IgD-negative memory B cell (primary cell): Measurements from ENCODE around the gene SUN2. TPM values are rescaled to one million over a fixed set of nuclear protein-coding genes. Genes with fewer than 3 reads are reported as not detected.

Experiments
- H3K27ac Mint-ChIP-seq, 3 donors: one replicate each; pipeline ENCODE4 v1.8.0; 2020 to 2022; ENCODE audit warnings: mild to moderate bottlenecking in 3 of 3, mixed read lengths in 3 of 3, moderate library complexity in 1 of 3
- H3K27me3 Mint-ChIP-seq: one replicate; pipeline ENCODE4 v1.8.0; 2021; ENCODE audit warnings: mixed read lengths
- H3K36me3 Mint-ChIP-seq: one replicate; pipeline ENCODE4 v1.8.0; 2020; ENCODE audit warnings: mild to moderate bottlenecking, mixed read lengths
- H3K4me1 Mint-ChIP-seq, 3 donors: one replicate each; pipeline ENCODE4 v1.8.0; 2020 to 2022; ENCODE audit warnings: mixed read lengths in 3 of 3, mild to moderate bottlenecking in 1 of 3
- H3K4me3 Mint-ChIP-seq, 4 donors: one replicate each; pipeline ENCODE4 v1.8.0; 2020 to 2022; ENCODE audit warnings: mild to moderate bottlenecking in 4 of 4, mixed read lengths in 4 of 4, moderate library complexity in 3 of 4
- H3K9me3 Mint-ChIP-seq, 3 donors: one replicate each; pipeline ENCODE4 v1.8.0; 2020 to 2021; ENCODE audit warnings: mixed read lengths in 3 of 3, mild to moderate bottlenecking in 1 of 3
- polyA plus RNA-seq: library from polyadenylated mRNA; unstranded; fragments of 300-500 nt; fragmentation: Illumina TruSeq; gene quantifications from one replicate; pipeline ENCODE4 v1.2.3, GENCODE V29; 2021

Gene SUN2
- polyA plus RNA-seq, 1 donor from 2014 or later, result 206 TPM

DNA sequence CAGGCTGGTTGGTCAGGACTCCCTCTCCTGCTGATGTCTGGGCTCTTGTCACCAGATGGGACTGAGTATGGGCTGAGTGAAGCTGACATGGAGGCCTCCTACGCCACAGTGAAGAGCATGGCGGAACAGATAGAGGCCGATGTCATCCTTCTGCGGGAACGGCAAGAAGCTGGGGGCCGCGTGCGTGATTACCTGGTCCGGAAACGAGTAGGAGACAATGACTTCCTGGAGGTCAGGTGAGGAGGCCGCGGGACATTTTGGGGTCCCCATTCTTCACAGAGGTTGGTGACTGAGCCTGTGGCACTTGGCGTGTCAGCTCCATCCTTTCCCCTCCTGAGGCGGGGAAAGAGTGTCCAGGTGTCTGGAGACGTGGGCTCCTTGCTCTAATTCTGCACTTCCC lies 39.9 kb downstream of the SUN2 start:
- no peaks in the 10 kb centered on the region for H3K9me3 Mint-ChIP-seq
- H3K27me3 Mint-ChIP-seq, result no peaks in the 10 kb centered on the region
- no peak overlapping the region for H3K27ac Mint-ChIP-seq
- peaks cover 23 to 33% (median 24%) of the 10 kb centered on the region in 3 donors for H3K4me1 Mint-ChIP-seq
- H3K4me3 Mint-ChIP-seq, result no peak overlapping the region
- peaks cover 4% of the 10 kb centered on the region for H3K36me3 Mint-ChIP-seq

DNA sequence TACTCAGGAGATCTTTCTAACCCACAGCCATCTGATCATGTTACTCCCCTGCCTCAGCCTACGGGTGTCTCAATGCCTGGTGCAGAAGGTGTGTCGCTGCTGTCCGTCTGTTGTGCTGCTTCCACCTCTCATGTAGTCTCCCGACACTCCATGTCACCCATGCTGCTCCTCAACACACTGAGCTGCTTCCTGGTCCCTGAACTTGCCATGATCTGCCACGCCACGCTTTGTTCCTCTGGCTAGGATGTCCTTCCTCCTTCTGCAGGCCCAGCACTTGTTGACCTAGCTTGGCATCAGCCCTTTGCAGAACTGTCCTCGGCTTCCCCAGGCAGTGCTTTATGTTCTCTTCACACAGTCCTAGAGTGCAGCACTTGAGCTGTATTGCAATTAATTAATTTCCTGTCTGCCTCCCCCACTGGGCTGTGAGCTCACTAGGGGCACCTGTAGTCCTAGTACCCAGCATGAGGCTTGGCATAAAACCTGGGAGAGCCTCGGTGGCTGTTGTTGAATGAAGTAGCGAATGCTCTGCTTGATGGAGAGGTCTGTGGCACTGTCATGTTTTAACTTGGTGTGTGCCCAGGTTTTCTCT lies 40.5 kb downstream of the SUN2 start:
- no peaks in the 10 kb centered on the region for H3K9me3 Mint-ChIP-seq
- H3K27ac Mint-ChIP-seq, result peak overlapping the region in 2 of 3 donors; percentile 81 to 83
- peak overlapping the region in 1 of 4 donors; percentile 70 for H3K4me3 Mint-ChIP-seq
- H3K27me3 Mint-ChIP-seq, result no peaks in the 10 kb centered on the region
- H3K4me1 Mint-ChIP-seq, result peaks cover 25 to 39% (median 29%) of the 10 kb centered on the region in 3 donors
- H3K36me3 Mint-ChIP-seq, result peaks cover 4% of the 10 kb centered on the region

DNA sequence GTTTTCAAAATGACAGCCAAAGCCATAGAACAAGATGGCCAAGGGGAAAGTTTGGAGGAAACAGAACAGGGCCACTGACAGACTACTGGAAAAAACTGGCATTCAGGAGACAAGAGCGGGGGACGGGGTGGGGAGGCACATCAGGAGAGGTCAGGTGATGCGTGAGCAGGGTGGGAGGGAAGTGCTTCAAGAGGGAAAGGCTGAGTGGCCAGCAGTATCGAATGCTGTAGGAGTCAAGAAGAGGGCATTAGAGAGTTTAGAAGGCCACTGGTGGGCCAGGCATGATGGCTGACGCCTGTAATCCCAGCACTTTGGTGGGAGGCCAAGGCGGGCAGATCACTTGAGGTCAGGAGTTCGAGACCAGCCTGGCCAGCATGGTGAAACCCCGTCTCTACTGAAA lies 41.9 kb downstream of the SUN2 start:
- Mint-ChIP-seq H3K9me3 (no peaks in the 10 kb centered on the region), H3K4me1 (peaks cover 34 to 50% (median 35%) of the 10 kb centered on the region in 3 donors), H3K36me3 (peaks cover 4% of the 10 kb centered on the region), H3K27ac (peak overlapping the region in 2 of 3 donors; percentile 65 to 73), H3K4me3 (no peak overlapping the region), H3K27me3 (no peaks in the 10 kb centered on the region)

DNA sequence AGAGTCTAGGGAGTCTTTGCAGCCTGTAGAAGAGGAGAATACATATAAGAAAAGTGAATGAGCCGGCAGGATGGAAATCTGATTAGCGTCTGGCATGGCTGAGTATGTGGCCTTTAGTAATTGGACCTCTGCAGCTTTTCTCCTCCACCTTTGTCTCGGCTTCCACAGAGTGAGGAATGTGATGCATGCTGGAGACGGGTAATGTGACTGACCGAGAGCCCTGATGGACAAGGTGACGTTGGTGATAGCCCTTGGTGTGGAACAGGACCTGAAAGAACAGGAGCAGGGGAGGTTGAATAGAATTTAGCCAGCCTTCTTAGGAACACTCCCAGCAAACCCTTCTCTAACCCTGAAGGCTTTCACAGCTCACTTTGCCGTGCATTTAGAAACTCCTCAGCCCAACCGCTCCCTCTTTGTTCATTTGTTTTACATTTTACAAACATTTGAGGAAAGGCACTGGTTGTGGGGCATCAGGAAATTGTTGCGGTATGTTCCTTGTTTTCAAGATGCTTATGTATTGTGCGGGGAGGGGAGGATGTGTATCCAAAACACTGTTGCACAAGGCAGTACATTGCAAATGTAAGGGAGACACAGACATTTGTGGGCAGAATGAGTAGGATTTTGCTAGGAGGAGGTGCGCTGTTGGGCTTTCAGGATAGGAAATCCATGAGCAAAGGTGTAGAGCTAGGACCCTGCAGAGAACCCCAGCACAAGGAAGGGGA lies 43.2 kb downstream of the SUN2 start:
- H3K36me3 Mint-ChIP-seq, result peaks cover 4% of the 10 kb centered on the region
- H3K27ac Mint-ChIP-seq, result peak overlapping the region; percentile 25 to 73 (median 65)
- H3K4me1 Mint-ChIP-seq, result peaks cover 45 to 62% (median 46%) of the 10 kb centered on the region in 3 donors
- no peaks in the 10 kb centered on the region for H3K9me3 Mint-ChIP-seq
- no peaks in the 10 kb centered on the region for H3K27me3 Mint-ChIP-seq
- no peak overlapping the region for H3K4me3 Mint-ChIP-seq

DNA sequence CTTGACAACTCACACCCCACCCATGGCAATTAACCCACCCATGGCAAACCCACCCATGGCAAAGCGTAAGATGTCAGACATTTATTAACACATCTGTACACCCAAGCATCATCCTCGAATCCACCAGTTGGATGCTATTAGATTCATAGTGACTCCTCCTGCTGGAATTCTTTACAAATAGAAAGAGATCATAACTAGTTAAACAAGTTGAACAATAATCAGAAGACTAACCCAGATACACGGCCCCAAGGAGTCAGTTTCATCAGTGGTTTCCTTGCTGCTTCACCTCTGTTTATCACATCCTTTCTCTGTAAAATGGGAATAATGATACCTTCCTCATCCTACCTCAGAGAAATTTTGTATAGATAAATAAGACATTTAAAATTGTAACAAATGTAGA lies 44.9 kb downstream of the SUN2 start:
- Mint-ChIP-seq H3K27ac (peak overlapping the region in 2 of 3 donors; percentile 59 to 81), H3K36me3 (peaks cover 4% of the 10 kb centered on the region), H3K27me3 (no peaks in the 10 kb centered on the region), H3K4me1 (peaks cover 47 to 69% (median 57%) of the 10 kb centered on the region in 3 donors), H3K9me3 (no peaks in the 10 kb centered on the region), H3K4me3 (peak overlapping the region in 2 of 4 donors; percentile 41 to 59)

DNA sequence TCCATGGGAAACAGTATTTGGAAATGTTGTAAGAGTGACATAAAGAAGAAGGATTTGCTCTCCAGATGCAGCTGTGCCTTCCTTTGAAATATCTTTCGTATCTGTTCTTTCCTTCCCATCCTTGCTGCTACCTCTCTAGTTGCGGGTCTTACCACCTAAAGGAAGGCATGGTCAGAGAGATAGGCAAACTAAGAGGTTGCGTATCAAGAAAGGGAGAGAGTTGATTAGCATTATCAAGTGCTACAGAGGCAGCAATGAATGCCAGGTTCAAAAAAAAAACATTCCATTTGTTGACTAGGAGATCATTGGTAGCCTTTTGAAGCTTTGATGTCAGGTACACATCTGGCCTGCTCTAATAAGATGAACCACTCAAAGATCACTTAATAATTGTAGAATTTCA lies 45.4 kb downstream of the SUN2 start:
- peaks cover 46 to 73% (median 55%) of the 10 kb centered on the region in 3 donors for H3K4me1 Mint-ChIP-seq
- H3K4me3 Mint-ChIP-seq, result no peak overlapping the region
- peak overlapping the region in 2 of 3 donors; percentile 39 to 81 for H3K27ac Mint-ChIP-seq
- H3K36me3 Mint-ChIP-seq, result peaks cover 4% of the 10 kb centered on the region
- no peaks in the 10 kb centered on the region for H3K27me3 Mint-ChIP-seq
- H3K9me3 Mint-ChIP-seq, result no peaks in the 10 kb centered on the region

DNA sequence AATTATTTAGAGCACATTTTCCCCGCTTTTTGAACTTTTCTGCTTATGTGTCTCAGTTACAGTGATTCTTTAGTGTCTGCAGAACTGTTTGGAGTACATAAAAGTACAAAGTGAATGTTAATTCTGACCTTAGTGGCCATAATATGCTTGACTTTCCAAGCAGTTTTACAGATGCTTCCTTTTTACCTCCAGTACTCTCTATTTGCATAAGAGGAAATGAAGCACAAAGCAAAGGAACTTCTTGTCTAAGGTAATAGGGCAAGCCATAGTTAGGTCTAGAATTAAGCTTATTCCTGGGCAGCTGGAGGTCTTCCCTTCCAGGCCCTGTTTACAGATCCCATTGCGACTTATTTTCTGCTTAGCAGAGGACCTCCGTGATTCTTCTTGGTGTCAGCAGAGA lies 46.5 kb downstream of the SUN2 start:
- H3K27ac Mint-ChIP-seq, result peak overlapping the region; percentile 44 to 92 (median 86)
- no peaks in the 10 kb centered on the region for H3K9me3 Mint-ChIP-seq
- H3K4me3 Mint-ChIP-seq, result peak overlapping the region; percentile 63 to 97 (median 86)

DNA sequence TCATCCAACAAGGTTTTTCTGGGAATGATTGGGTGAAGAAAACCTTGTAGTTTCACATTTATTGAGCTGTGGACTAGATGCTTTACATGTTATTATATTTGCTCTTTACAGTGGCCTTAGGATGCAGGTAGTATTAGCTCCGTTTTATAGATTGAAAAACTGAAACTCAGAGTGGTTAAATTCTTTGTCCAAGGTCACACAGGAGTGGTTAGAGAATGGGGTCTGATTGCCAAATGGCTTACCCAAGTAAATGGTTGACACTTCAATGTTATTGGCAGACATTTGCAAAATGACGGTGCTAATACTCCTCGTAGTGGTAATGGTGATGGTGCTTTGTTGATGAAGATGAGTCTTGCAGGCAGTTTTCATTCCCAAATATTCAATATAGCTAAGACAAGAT lies 47.8 kb downstream of the SUN2 start:
- Mint-ChIP-seq H3K4me1 (peaks cover 34 to 67% (median 50%) of the 10 kb centered on the region in 3 donors), H3K36me3 (peaks cover 4% of the 10 kb centered on the region), H3K27ac (peak overlapping the region; percentile 69 to 96 (median 86)), H3K9me3 (no peaks in the 10 kb centered on the region), H3K27me3 (no peaks in the 10 kb centered on the region), H3K4me3 (peak overlapping the region; percentile 63 to 97 (median 94))

More for the DNA sequence above, 46.5 kb downstream of the SUN2 start:
- no peaks in the 10 kb centered on the region for H3K27me3 Mint-ChIP-seq
- H3K4me1 Mint-ChIP-seq, result peaks cover 43 to 75% (median 59%) of the 10 kb centered on the region in 3 donors
- peaks cover 4% of the 10 kb centered on the region for H3K36me3 Mint-ChIP-seq

DNA sequence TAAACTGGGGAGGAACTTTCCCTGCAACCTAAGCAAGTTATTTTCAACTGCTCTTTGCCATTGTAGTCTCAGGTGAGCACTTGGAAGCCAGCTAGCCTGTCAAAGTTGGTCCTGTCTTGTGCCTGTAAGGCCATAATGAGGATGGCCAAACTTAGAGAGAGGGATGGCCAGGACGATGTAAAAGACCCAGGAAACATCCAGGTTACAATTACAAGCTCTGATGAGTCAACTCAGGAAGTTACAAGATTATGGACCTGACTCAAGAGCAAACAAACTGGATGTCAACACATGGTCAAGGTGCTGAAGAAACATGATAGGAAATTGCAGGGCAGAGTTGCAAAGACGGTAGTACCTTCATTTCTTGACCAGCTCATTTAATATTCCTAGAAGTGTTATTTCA lies 48.5 kb downstream of the SUN2 start:
- H3K4me3 Mint-ChIP-seq, result peak overlapping the region; percentile 85 to 97 (median 94)
- H3K27ac Mint-ChIP-seq, result peak overlapping the region; percentile 71 to 96 (median 92)
- no peaks in the 10 kb centered on the region for H3K9me3 Mint-ChIP-seq
- peaks cover 4% of the 10 kb centered on the region for H3K36me3 Mint-ChIP-seq
- peaks cover 31 to 62% (median 46%) of the 10 kb centered on the region in 3 donors for H3K4me1 Mint-ChIP-seq
- H3K27me3 Mint-ChIP-seq, result no peaks in the 10 kb centered on the region

DNA sequence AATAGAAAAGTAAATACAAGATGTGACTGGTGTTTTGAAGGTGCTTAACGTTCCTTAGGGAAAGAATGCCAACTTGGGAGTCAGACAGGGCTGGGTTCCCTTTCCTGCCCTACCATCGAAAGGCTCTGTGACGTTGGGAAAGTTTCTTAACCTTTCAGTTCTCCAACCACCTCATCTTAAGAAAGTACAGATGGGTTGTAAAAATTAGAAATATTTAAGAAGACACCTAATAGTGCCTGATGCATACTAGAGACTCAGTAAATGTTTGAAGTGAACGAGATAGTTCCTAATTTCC lies 49.0 kb downstream of the SUN2 start:
- H3K4me1 Mint-ChIP-seq, result peaks cover 27 to 57% (median 43%) of the 10 kb centered on the region in 3 donors
- no peaks in the 10 kb centered on the region for H3K9me3 Mint-ChIP-seq
- no peaks in the 10 kb centered on the region for H3K36me3 Mint-ChIP-seq
- peak overlapping the region; percentile 71 to 96 (median 92) for H3K27ac Mint-ChIP-seq
- peak overlapping the region; percentile 85 to 97 (median 94) for H3K4me3 Mint-ChIP-seq
- no peaks in the 10 kb centered on the region for H3K27me3 Mint-ChIP-seq

DNA sequence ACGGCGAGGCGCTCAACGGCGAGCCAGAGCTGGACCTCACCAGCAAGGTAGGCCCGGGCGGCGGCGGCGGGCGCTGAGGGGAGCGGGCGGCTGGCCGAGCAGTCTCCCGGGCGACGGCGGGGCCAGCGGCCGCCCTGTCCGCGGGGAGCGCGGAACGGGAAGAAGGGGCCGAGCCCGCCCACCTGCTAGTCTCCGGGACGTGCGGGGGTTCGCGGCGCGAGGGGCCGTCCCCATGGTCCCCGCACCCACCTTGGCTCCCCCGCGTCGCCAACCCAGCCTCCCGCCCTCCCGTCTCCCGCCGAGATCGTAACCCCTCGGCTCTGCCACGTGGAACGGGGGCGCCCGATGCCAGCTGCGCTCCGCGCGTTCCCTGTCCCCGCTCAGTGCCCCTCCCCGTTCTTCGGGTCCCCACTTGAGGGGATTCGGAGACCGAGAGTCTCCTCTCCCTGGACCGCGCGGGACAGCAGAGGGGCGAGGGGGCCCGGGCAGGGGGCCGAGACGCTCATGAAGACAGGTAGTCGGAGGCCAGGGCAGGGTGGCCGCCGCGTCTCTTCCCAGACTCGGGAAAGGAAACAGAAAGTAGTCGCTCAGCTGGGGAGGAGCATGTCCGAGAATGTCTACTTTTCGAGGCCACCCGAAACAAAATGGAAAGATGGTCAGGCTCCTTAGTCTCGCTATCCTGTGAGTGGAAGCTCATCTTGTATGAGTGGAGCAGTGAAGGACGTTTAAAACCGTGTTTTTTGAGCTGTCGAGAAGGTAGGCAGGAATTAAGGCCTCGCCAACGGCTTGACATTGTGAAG lies 49.5 kb downstream of the SUN2 start:
- H3K9me3 Mint-ChIP-seq, result peaks cover 0 to under 1% (median 0%) of the 10 kb centered on the region in 3 donors
- peak overlapping the region; percentile 74 to 99 (median 92) for H3K27ac Mint-ChIP-seq
- peak overlapping the region; percentile 85 to 97 (median 94) for H3K4me3 Mint-ChIP-seq
- H3K27me3 Mint-ChIP-seq, result no peaks in the 10 kb centered on the region
- no peaks in the 10 kb centered on the region for H3K36me3 Mint-ChIP-seq
- H3K4me1 Mint-ChIP-seq, result peaks cover 30 to 58% (median 48%) of the 10 kb centered on the region in 3 donors

DNA sequence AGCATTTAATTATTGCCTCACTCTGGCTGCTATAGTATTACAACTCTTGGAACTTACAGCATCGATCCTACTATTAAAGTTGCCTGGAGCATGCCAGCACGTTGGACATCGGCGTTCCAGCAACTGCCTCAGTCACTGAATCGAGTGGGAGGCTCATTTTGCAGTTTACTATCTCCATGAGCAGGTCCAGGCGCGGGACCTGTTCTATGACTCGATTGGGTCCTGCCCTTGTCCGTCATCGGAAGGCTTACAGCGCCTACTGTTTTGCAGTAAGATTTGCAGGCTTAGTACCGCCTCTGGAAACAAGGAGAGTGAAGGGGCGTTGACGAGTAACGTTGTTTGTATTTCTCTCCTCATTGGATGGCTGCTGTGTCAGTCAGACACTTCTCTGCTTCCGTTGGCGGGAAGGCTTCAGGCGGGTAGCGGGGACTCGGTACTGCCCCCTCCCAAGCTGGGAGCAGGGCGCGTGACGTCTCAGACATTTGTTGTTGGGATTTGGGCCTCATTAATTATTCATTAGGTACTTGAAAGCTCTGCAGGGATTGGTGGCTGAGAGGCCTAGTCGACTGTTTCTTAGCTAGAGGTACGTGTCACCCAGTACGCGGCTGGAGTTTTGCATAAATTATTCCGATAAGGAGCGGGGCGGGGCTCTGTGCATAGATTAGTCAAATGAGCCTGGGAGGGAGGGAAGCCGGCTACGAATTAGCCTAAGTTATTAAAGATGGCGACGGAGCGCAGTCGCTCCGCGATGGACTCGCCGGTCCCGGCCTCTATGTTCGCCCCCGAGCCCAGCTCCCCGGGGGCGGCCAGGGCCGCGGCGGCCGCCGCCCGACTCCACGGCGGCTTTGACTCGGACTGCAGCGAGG lies 50.3 kb downstream of the SUN2 start, which contains the start of gene GTPBP1:
GTPBP1 (plus strand) TSS at position 710 of the 866 bp plus-strand sequence; CDS start at position 722, 12 bp downstream.
- Mint-ChIP-seq H3K36me3 (no peaks in the 10 kb centered on the region), H3K4me1 (peaks cover 27 to 50% (median 43%) of the 10 kb centered on the region in 3 donors), H3K4me3 (peak within 1 kb of the TSS; percentile 85 to 97 (median 94)), H3K9me3 (peaks cover 0 to 1% (median 0%) of the 10 kb centered on the region in 3 donors), H3K27ac (peak within 1 kb of the TSS; percentile 74 to 99 (median 96)), H3K27me3 (no peaks in the 10 kb centered on the region)

DNA sequence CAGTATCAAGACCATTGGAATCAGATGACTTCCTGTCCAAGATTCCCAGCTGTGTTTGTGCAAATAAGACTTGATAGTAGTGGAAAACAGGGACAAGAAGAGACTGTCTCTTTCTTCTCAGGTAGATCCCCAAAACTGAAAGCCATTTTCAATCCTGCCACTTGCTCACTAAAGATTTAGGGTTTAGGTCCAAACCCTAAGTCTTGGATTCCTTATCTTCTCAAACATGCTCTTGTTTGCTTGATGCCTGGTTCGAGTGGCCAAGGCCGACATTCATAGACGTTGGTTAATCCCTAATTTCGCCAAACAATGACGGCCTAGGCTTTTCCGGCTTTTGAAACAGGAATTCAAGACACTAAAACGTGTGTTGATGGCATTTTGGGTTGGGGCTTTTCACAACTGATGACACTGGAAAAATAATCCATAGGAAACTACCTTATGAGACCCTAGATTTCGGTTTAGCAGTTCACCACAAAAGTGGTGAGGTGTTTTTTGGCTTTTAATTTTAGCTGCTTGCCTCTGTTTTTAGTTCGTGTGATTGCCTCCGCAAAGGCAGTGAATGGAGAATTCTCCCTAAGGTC lies 51.1 kb downstream of the SUN2 start:
- peaks cover 0 to 1% (median 0%) of the 10 kb centered on the region in 3 donors for H3K9me3 Mint-ChIP-seq
- H3K27ac Mint-ChIP-seq, result peak overlapping the region; percentile 74 to 99 (median 96)
- H3K27me3 Mint-ChIP-seq, result no peaks in the 10 kb centered on the region
- H3K4me1 Mint-ChIP-seq, result peaks cover 26 to 46% (median 43%) of the 10 kb centered on the region in 3 donors
- no peaks in the 10 kb centered on the region for H3K36me3 Mint-ChIP-seq
- peak overlapping the region; percentile 70 to 92 (median 91) for H3K4me3 Mint-ChIP-seq
